ENCODE results near the gene FNIP2. TPM values are rescaled to one million over a fixed set of nuclear protein-coding genes. Genes with fewer than 3 reads are reported as not detected.
A peak's percentile ranks its signal among the peaks of the same experiment; 100 is the strongest.

FNIP2 gene
- total and polyA plus RNA-seq, 10 of the 15 experiments (the other 5 are each of a cell fraction or from before 2014, with no cell fraction given): 0.03 to 0.38 (median 0.15) TPM

DNA sequence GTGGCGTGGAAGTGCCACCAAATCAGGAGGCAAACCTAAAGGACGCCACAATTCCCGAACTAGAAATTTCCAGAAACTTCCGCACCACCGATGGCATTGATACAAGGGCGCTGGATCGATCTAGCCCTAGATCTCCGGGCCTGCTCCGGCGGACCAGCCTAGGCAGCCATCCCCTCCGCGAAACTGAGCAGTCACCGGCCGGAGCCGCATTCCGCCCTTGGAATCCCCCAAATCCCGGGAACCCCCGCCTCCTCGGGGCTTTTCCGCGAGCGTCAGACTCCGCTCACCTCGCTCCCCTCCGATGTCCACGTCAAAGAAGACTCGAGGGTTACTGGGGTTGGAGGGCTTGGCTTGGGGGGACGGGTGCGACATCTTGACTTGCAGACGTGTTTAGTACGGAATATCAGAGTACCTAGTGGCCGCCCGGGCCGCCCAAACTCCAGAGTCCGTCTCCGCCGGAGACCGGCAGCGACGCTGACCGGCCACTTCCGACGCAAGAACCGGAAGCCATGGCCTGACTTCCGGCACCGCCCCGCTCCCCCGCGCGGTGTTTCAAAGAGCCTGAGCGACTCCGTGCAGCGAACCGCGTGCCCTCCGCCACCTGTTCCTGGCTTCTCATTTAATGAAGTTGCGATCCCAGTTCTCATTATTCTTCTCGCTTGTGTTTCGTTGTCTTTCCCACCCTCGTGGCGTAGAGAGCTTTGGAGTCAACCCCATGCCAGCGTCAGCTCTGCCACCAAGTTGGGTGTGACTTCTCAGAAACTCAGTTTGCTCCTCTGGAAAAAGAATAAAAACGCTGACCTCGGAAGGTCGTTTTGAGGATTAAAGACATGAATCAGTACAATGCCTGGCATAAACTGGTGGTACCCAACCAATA lies 45.7 kb upstream of the FNIP2 start, which contains the start of gene PPID:
Gene PPID (minus strand): TSS at position 480 of the 877 bp plus-strand sequence. CDS start 108 bp downstream, at position 372.
- peak; percentile 97 for ATAC-seq
- Histone ChIP-seq H3K4me3 (peak within 1 kb of the TSS; percentile 96), H3K4me2 (ENCODE audit: control insufficient read depth, insufficient read depth) (peak within 1 kb of the TSS; percentile 95), H3K36me3 (ENCODE audit: control insufficient read depth in 2 of 2, insufficient read depth in 2 of 2, low read length in 1 of 2) (peaks cover 0 to 13% of the 10 kb centered on the region in 2 experiments; a peak in 1 of 4 replicates), H3K27ac (ENCODE audit: control insufficient read depth, insufficient read depth) (peak within 1 kb of the TSS; percentile 82), H3K4me1 (ENCODE audit: control insufficient read depth, insufficient read depth, low read length) (no peaks in the 10 kb centered on the region), H2AFZ (ENCODE audit: control insufficient read depth, low read depth, low read length) (peak within 1 kb of the TSS; percentile 93), H3K9me3 (replicated peaks; ENCODE audit: control insufficient read depth, insufficient read depth, low read length) (no peaks in the 10 kb centered on the region), H3K27me3 (replicated peaks in 1 of 2; ENCODE audit: control insufficient read depth in 2 of 2, insufficient read depth in 2 of 2, low read length in 1 of 2) (no peaks in the 10 kb centered on the region), H3K79me2 (ENCODE audit: control insufficient read depth, insufficient read depth, low read length) (peaks cover 33% of the 10 kb centered on the region), H3K9ac (ENCODE audit: control insufficient read depth, insufficient read depth, low read length) (peak within 1 kb of the TSS; percentile 76), H4K20me1 (ENCODE audit: control insufficient read depth, insufficient read depth) (no peaks in the 10 kb centered on the region)
- ChIA-PET CTCF (interaction anchor here (1.2 to 6.1 kb wide), 4 partner anchors 89 to 462 kb away, joined by 3 to 61 read pairs (median 6); no protein-coding TSS in a partner anchor), SMC1A (ENCODE audit: uncharacterized antibody, unreplicated experiment) (interaction anchor here (0.9 to 1.6 kb wide), 4 partner anchors 13 to 128 kb away, joined by 3 to 5 read pairs (median 4); no protein-coding TSS in a partner anchor), RAD21 (ENCODE audit: unreplicated experiment) (interaction anchor here (0.9 to 1.2 kb wide), 4 partner anchors 86 to 481 kb away, joined by 3 to 4 read pairs (median 3); no protein-coding TSS in a partner anchor), POLR2A (interaction anchor here (1.0 kb wide), 1 partner anchor 140 kb away, joined by 6 read pairs; no protein-coding TSS in a partner anchor)
- intact Hi-C loops (cut with micrococcal nuclease; ENCODE audit: unreplicated experiment): loop anchor here (1.0 kb wide), 1 partner anchor 51 kb away; the partner anchor contains the start of gene ETFDH
- WGBS (ENCODE audit: insufficient coverage, insufficient replicate concordance, low lambda C conversion rate, missing lambda C conversion rate): 2% methylated on average over 64 of the region's 65 CpGs
- BruUV-seq (replicated peaks): TSS peak; percentile 100
- peak; percentile 49 for DNase-seq (ENCODE audit: low read depth, low spot score)
- FAIRE-seq: no peak
- in situ Hi-C loops (cut with MboI): no loop called here
- 0 out of 2 replicates have a peak, but pooled peaks have one; percentile 48 for TF ChIP-seq ZNF217 (IDR thresholded peaks at IDR 0.05)
- 0 out of 2 replicates have a peak, but pooled peaks have one; percentile 65 for TF ChIP-seq ASH2L (IDR thresholded peaks at IDR 0.05; ENCODE audit: borderline replicate concordance, low read depth)
- TF ChIP-seq KAT2A (conservative IDR thresholded peaks at IDR 0.05; ENCODE audit: control insufficient read depth, low read depth, low read length): no peak
- peak in 1 of 2 experiments; percentile 64; a peak in 2 of 3 replicates for TF ChIP-seq EGR1 (IDR thresholded peaks at IDR 0.05; ENCODE audit: borderline replicate concordance in 1 of 2, low read depth in 2 of 2, low read length in 2 of 2)
- peak; percentile 72; the same call in 1 of the 2 replicates for TF ChIP-seq TAF1 (IDR thresholded peaks at IDR 0.05; ENCODE audit: borderline replicate concordance, low read depth, low read length)
- TF ChIP-seq, protein P1, sequence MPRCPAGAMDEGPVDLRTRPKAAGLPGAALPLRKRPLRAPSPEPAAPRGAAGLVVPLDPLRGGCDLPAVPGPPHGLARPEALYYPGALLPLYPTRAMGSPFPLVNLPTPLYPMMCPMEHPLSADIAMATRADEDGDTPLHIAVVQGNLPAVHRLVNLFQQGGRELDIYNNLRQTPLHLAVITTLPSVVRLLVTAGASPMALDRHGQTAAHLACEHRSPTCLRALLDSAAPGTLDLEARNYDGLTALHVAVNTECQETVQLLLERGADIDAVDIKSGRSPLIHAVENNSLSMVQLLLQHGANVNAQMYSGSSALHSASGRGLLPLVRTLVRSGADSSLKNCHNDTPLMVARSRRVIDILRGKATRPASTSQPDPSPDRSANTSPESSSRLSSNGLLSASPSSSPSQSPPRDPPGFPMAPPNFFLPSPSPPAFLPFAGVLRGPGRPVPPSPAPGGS (IDR thresholded peaks at IDR 0.05; ENCODE audit: borderline replicate concordance, insufficient read depth, low read depth, low read length, poor library complexity, severe bottlenecking): no peak
- no peak for TF ChIP-seq NR2C2 (IDR thresholded peaks at IDR 0.05; ENCODE audit: borderline replicate concordance, control insufficient read depth, insufficient read length, low read depth)
- TF ChIP-seq CHD2 (IDR thresholded peaks at IDR 0.05; ENCODE audit: borderline replicate concordance, low read depth, low read length): no peak
- TF ChIP-seq MYB (IDR thresholded peaks at IDR 0.05; ENCODE audit: borderline replicate concordance, low read depth, low read length): no peak
- peak; percentile 44; the same call in 1 of the 2 replicates for TF ChIP-seq FOXM1 (IDR thresholded peaks at IDR 0.05; ENCODE audit: low read depth, low read length)
- no peak for TF ChIP-seq RFX5 (IDR thresholded peaks at IDR 0.05; ENCODE audit: low read depth, low read length)
- TF ChIP-seq, protein P2, sequence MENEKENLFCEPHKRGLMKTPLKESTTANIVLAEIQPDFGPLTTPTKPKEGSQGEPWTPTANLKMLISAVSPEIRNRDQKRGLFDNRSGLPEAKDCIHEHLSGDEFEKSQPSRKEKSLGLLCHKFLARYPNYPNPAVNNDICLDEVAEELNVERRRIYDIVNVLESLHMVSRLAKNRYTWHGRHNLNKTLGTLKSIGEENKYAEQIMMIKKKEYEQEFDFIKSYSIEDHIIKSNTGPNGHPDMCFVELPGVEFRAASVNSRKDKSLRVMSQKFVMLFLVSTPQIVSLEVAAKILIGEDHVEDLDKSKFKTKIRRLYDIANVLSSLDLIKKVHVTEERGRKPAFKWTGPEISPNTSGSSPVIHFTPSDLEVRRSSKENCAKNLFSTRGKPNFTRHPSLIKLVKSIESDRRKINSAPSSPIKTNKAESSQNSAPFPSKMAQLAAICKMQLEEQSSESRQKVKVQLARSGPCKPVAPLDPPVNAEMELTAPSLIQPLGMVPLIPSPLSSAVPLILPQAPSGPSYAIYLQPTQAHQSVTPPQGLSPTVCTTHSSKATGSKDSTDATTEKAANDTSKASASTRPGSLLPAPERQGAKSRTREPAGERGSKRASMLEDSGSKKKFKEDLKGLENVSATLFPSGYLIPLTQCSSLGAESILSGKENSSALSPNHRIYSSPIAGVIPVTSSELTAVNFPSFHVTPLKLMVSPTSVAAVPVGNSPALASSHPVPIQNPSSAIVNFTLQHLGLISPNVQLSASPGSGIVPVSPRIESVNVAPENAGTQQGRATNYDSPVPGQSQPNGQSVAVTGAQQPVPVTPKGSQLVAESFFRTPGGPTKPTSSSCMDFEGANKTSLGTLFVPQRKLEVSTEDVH (IDR thresholded peaks at IDR 0.05; ENCODE audit: low read depth, partially characterized antibody): peak; percentile 82
- peak; percentile 57; the same call in 1 of the 2 replicates for TF ChIP-seq EED (IDR thresholded peaks at IDR 0.05; ENCODE audit: low read depth)
- peak; percentile 80 for TF ChIP-seq MYC (IDR thresholded peaks at IDR 0.05; ENCODE audit: insufficient read depth, insufficient read length, insufficient replicate concordance, low read length, severe bottlenecking)
- TF ChIP-seq MEF2B (IDR thresholded peaks at IDR 0.05; ENCODE audit: partially characterized antibody, poor library complexity, severe bottlenecking): no peak
- TF ChIP-seq ZNF24 (IDR thresholded peaks at IDR 0.05): no peak; the same call in 1 of the 2 replicates
- TF ChIP-seq BMI1 (IDR thresholded peaks at IDR 0.05; ENCODE audit: borderline replicate concordance): no peak

Data from GM12878 (cell line).